Testis (tissue), 2 donors: ENCODE results near the gene ACVR2B.

Source experiments
- CTCF ChIP-seq, 3 experiments: fragments of 450-650 bp in 2 of 3; fragments of 200-600 bp in 1 of 3; sonication (generic) in 1 of 3; IDR thresholded peaks; one replicate each; pipeline ENCODE4 v1.5.1; 2016 to 2019; ENCODE audit warnings: antibody characterized with exemption in 3 of 3, mild to moderate bottlenecking in 2 of 3, moderate library complexity in 1 of 3
- POLR2A ChIP-seq: fragments of 450-650 bp; IDR thresholded peaks from one replicate; pipeline ENCODE4 v1.6.1; 2017; ENCODE audit warnings: antibody characterized with exemption, mild to moderate bottlenecking, moderate library complexity

DNA sequence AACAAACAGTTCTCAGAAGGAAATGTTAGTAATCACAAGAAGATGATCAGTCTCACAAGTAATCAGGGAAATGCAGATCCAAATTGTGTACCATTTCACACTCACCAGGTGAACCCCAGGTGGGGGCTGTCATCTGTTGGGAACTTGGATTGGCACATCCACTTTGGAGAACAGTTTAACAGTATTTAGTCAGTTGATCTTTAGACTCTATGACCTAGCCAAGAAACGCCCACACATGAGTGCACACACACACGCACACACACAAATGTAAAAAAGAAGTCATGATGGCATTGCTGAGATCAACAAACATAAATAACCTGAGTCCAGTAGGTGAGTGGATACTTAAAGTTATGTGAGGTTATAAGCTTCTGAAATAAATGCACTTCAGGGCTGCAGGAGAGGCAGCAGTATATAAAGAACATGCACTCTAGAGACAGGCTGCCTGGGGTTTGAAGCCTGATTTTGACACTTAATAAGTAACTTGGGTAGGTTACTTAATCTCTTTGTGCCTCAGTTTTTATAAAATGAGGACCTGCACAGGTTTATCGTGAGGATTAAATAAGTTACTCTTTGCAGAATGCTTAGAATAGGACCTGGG, 17.7 kb downstream of the ACVR2B start:
- TF ChIP-seq CTCF (IDR thresholded peaks at IDR 0.05) (no peak), POLR2A (no peak)
